ENCODE measurements around the gene BTBD2.

DNA sequence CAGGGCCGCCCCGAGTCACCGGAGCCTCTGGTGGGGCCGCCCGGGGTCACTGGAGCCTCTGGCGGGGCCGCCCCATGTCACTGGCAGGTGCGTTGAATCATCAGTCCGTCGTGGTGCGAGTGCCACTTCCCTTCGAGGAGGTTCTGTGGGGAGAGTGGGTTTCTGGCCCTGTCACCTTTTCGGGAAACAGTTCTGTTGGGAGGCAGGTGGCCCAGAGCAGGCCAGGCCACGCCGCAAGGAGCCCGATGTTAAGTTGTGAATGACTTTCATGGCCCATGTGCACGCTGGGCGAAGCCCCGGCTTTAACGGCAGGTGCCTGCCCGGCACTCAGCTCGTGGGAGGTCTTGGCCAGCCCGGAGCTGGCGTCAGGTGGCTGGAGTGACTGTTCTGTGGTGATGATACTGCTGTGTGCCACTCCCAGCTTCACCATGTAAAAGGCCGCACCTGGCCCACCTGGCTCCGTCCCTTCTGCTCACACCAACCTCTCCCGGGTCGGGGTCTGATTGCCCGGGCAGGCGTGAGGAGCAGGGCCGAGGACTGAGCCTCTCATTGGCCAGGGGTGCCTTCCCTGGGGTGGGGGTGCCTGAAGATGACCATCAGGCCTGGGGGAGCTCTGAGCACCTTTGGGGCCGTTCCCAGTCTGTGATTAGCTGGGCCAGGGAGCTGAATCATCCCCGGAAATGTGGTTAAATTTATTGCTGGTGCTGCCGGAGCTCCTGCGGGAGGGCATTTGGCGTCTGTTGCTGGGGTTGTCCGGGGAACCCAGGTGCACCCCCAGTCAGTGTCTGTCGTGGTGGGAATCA is 45.3 kb downstream of the BTBD2 start:
- TF ChIP-seq, protein P1, sequence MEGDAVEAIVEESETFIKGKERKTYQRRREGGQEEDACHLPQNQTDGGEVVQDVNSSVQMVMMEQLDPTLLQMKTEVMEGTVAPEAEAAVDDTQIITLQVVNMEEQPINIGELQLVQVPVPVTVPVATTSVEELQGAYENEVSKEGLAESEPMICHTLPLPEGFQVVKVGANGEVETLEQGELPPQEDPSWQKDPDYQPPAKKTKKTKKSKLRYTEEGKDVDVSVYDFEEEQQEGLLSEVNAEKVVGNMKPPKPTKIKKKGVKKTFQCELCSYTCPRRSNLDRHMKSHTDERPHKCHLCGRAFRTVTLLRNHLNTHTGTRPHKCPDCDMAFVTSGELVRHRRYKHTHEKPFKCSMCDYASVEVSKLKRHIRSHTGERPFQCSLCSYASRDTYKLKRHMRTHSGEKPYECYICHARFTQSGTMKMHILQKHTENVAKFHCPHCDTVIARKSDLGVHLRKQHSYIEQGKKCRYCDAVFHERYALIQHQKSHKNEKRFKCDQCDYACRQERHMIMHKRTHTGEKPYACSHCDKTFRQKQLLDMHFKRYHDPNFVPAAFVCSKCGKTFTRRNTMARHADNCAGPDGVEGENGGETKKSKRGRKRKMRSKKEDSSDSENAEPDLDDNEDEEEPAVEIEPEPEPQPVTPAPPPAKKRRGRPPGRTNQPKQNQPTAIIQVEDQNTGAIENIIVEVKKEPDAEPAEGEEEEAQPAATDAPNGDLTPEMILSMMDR (IDR thresholded peaks at IDR 0.05), result no peak
- no peak for TF ChIP-seq POLR2A (IDR thresholded peaks at IDR 0.05)
